Type B pancreatic cell (in vitro differentiated cells): ENCODE data around the gene ATP13A4. TPM values are rescaled to one million over a fixed set of nuclear protein-coding genes. Genes with fewer than 3 reads are reported as not detected.

ENCODE experiments used
- DNase-seq: peaks from one replicate; pipeline ENCODE4 v3.0.0; 2021; ENCODE audit warnings: mixed read lengths; ENCODE audit not compliant: unreplicated experiment; ENCODE audit errors: extremely low spot score
- H3K27ac Mint-ChIP-seq: 2 replicates; pipeline ENCODE4 v1.8.0; 2021; ENCODE audit warnings: mild to moderate bottlenecking, mixed read lengths
- H3K27me3 Mint-ChIP-seq: 2 replicates; pipeline ENCODE4 v1.8.0; 2021; ENCODE audit warnings: mixed read lengths
- H3K36me3 Mint-ChIP-seq: 2 replicates; pipeline ENCODE4 v1.8.0; 2021; ENCODE audit warnings: mixed read lengths
- H3K4me1 Mint-ChIP-seq: one replicate; pipeline ENCODE4 v1.8.0; 2021; ENCODE audit warnings: mixed read lengths; ENCODE audit not compliant: unreplicated experiment
- H3K4me3 Mint-ChIP-seq: 2 replicates; pipeline ENCODE4 v1.8.0; 2021; ENCODE audit warnings: mild to moderate bottlenecking, mixed read lengths
- H3K9me3 Mint-ChIP-seq: 2 replicates; pipeline ENCODE4 v1.8.0; 2021; ENCODE audit warnings: mixed read lengths
- CTCF ChIP-seq: fragments of 200-600 bp; sonication (generic); conservative IDR thresholded peaks from 2 replicates; pipeline ENCODE4 v1.5.0; 2021; ENCODE audit warnings: antibody characterized with exemption, mild to moderate bottlenecking
- total RNA-seq: library from RNA; stranded (reverse); gene quantifications from 2 replicates; pipeline ENCODE4 v1.2.1, GENCODE V29; 2021; ENCODE audit warnings: low replicate concordance

The ATP13A4 gene
- total RNA-seq, 1 donor from 2014 or later = 10.2 TPM

DNA sequence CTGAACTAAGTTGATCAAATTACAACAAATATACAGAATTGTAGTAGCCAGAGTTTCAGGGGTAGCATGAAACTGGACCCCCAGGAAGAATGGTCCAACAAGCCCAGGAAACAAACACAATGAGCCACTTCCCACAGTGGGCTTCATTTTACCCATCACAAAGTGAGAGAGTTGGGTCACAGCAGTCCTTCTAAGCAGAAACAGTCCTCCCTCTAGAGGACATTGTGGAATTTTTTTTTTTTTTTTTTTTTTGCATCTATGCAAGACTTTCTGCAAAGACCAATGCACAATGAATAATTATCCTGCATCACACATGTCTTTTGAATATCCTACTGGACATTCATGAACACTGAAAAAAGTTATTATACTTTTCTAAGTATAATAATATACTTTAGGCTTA lies 102.4 kb downstream of the ATP13A4 start:
- Mint-ChIP-seq H3K27ac (no peak overlapping the region), H3K4me1 (peaks cover 12% of the 10 kb centered on the region), H3K9me3 (no peaks in the 10 kb centered on the region), H3K27me3 (peaks cover 3% of the 10 kb centered on the region), H3K36me3 (no peaks in the 10 kb centered on the region), H3K4me3 (no peak overlapping the region)
- DNase-seq = no peak
- peak; percentile 68 for TF ChIP-seq CTCF

DNA sequence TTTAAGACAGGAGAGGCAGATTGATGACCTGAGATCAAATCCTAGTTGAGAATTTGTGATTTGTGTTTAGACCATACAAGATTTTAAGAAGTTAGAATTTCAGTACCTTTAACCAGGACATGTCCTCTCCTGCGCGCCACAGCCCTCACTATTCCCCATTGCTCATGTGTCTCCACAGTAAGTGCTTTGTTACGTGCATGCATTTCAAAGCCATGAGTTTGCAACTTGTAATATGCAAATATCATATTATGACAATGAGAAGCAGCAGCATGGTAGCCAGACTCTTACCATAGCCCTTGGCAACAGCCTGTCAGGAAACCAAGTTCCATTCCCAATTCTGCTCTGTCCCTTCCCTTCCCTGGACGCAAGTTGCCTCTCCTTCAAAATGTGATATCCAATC lies 102.8 kb downstream of the ATP13A4 start:
- Mint-ChIP-seq H3K9me3 (no peaks in the 10 kb centered on the region), H3K4me3 (no peak overlapping the region), H3K4me1 (peaks cover 10% of the 10 kb centered on the region), H3K27ac (no peak overlapping the region), H3K27me3 (peaks cover 3% of the 10 kb centered on the region), H3K36me3 (no peaks in the 10 kb centered on the region)
- DNase-seq = no peak
- no peak for TF ChIP-seq CTCF

DNA sequence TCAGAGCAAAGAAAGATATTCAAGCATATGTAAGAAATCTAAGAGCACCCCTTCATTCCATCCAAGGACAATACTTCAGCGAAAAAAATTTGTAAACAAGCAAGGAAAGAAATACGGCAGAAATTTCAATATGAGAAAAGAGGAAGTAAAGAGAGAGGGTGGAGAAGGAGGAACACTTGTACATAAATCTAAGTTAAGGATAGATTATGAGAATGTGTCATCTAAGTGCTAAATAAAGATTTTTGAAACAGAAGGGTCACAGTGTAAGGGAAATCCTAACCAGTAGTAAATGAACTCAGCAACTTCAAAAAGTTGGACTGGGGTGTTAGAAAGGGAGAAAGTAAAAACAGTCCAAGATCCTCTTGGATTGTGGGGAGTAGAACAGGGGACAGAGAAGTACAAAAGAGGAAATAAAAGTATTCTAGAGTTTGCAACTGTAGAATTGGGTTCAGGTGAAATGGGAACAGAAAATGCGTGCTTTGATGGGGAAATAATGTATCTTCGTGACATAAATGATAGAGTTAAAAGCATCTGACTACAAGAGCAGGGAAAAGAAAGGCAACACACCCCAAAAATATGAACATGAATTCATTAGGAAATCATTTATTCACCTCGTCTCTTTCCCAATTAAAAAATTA lies 107.6 kb downstream of the ATP13A4 start:
- no peaks in the 10 kb centered on the region for H3K9me3 Mint-ChIP-seq
- H3K27ac Mint-ChIP-seq = no peak overlapping the region
- no peak for TF ChIP-seq CTCF
- H3K4me3 Mint-ChIP-seq = no peak overlapping the region
- DNase-seq = no peak
- H3K4me1 Mint-ChIP-seq = peaks cover 2% of the 10 kb centered on the region
- no peaks in the 10 kb centered on the region for H3K27me3 Mint-ChIP-seq
- no peaks in the 10 kb centered on the region for H3K36me3 Mint-ChIP-seq

- Mint-ChIP-seq H3K27ac (no peak overlapping the region), H3K27me3 (no peaks in the 10 kb centered on the region), H3K4me1 (no peaks in the 10 kb centered on the region), H3K36me3 (no peaks in the 10 kb centered on the region), H3K4me3 (no peak overlapping the region), H3K9me3 (no peaks in the 10 kb centered on the region)
- TF ChIP-seq CTCF = no peak
- no peak for DNase-seq
Measured at GRCh38 chr3:193439423-193439822, 115.3 kb downstream of the ATP13A4 start.

DNA sequence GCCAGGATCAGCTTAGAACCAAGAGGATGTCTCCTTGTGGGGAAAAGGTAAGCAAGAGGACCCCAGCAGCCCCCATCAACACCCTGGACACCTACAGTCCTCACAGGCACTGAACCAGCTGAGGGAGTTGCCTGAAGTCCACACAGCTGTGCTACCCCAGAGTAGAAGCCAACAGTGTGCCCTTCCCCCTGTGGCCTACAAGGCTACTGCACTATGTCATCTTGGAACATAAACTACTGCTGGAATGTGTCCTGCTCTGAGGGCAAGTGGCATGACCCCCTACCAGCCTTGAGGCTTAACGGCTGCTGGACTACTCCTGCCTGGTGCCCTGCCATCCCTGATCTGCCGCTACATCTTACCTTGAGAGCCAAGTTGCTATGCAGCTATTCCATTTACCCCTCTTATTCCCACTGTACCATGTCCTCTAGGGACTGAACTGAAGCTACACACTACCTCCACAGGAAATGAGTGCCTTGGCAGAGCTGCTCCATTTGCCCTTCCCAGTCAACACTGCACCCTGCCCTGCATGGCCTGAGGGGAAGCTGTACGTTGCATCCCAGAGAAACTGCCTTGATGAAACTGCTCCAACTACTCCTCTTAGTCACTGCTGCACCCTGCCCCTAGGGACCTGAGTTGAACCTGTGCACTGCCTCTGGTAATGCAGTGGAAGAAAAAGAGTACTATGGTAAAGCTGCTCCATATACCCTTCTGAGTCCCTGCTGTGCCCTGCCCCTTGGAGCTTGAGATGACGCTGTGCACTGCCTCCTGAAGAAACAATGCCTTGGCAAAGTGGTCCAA lies 135.9 kb downstream of the ATP13A4 start:
- Mint-ChIP-seq H3K27ac (no peak overlapping the region), H3K4me3 (no peak overlapping the region), H3K27me3 (no peaks in the 10 kb centered on the region), H3K4me1 (no peaks in the 10 kb centered on the region), H3K9me3 (peaks cover 21% of the 10 kb centered on the region), H3K36me3 (peaks cover 11% of the 10 kb centered on the region)
- DNase-seq = no peak
- TF ChIP-seq CTCF = no peak
